IMR-90 (cell line): ENCODE measurements around the gene C17orf78. TPM values are rescaled to one million over a fixed set of nuclear protein-coding genes. Genes with fewer than 3 reads are reported as not detected.

Experiments used
- ATAC-seq: fragments of 200-7000 bp; cut with Tn5 transposase; 2 replicates; pipeline ENCODE4 v1.9.1; 2020; ENCODE audit warnings: low read depth, mild to moderate bottlenecking, moderate library complexity
- BruUV-seq: library from RNA; stranded (reverse); fragments of 400-500 nt; replicated peaks from 2 replicates; lab custom pipeline; 2021; lab: Mats Ljungman, UMichigan
- CTCF ChIA-PET: fragments of 300-600 bp; formaldehyde crosslinking; extraction: SDS; loops from one replicate; lab custom pipeline; 2021; ENCODE audit warnings: antibody characterized with exemption; lab: Yijun Ruan, JAX
- POLR2A ChIA-PET: fragments of 300-600 bp; sonication (Branson Sonifier 250); formaldehyde crosslinking; loops from one replicate; lab custom pipeline; 2022; ENCODE audit warnings: antibody characterized with exemption; ENCODE audit not compliant: unreplicated experiment; lab: Charles Lee
- DNase-seq: peaks from one replicate; pipeline ENCODE4 v3.0.0; 2013
- H2AFZ ChIP-seq: replicated peaks from 2 replicates; pipeline ENCODE3; 2013; ENCODE audit warnings: low read length, mild to moderate bottlenecking; ENCODE audit not compliant: poor library complexity
- H2AK5ac ChIP-seq: 2 replicates; pipeline ENCODE4 v1.6.1; 2013; ENCODE audit warnings: low read depth, low read length, inconsistent platforms
- H2AK9ac ChIP-seq: replicated peaks from 2 replicates; pipeline ENCODE3; 2013; ENCODE audit warnings: mild to moderate bottlenecking, low read depth, low read length, moderate library complexity; ENCODE audit not compliant: poor library complexity
- H2BK120ac ChIP-seq: 2 replicates; pipeline ENCODE4 v1.6.1; 2013; ENCODE audit warnings: low read depth, low read length, inconsistent platforms
- H2BK15ac ChIP-seq: 3 replicates; pipeline ENCODE4 v1.6.1; 2013; ENCODE audit warnings: low read depth, low read length, inconsistent platforms
- H2BK20ac ChIP-seq: 2 replicates; pipeline ENCODE4 v1.6.1; 2013; ENCODE audit warnings: low read depth, mild to moderate bottlenecking, inconsistent platforms, low read length, moderate library complexity
- H2BK5ac ChIP-seq: 2 replicates; pipeline ENCODE4 v1.6.1; 2013; ENCODE audit warnings: mild to moderate bottlenecking, low read depth, low read length, inconsistent platforms; ENCODE audit not compliant: poor library complexity, severe bottlenecking
- H3K14ac ChIP-seq: replicated peaks from 2 replicates; pipeline ENCODE4 v1.6.1; 2013; ENCODE audit warnings: low read depth, low read length, inconsistent platforms
- H3K18ac ChIP-seq: 2 replicates; pipeline ENCODE4 v1.6.1; 2013; ENCODE audit warnings: low read depth, low read length, control low read depth
- H3K23ac ChIP-seq: 2 replicates; pipeline ENCODE4 v1.6.1; 2013; ENCODE audit warnings: low read depth, low read length, inconsistent platforms
- H3K27ac ChIP-seq: 2 replicates; pipeline ENCODE4 v1.5.1; 2013; ENCODE audit warnings: mild to moderate bottlenecking, control low read depth, low read length; ENCODE audit not compliant: insufficient read depth
- H3K27me3 ChIP-seq: 2 replicates; pipeline ENCODE4 v1.6.1; 2013; ENCODE audit warnings: low read length; ENCODE audit not compliant: control insufficient read depth, insufficient read depth
- H3K36me3 ChIP-seq: 2 replicates; pipeline ENCODE4 v1.6.1; 2013; ENCODE audit warnings: low read length, mixed read lengths; ENCODE audit not compliant: control insufficient read depth, insufficient read depth
- H3K4ac ChIP-seq: 2 replicates; pipeline ENCODE4 v1.6.1; 2013; ENCODE audit warnings: low read depth, low read length, inconsistent platforms
- H3K4me1 ChIP-seq: 2 replicates; pipeline ENCODE4 v1.6.1; 2013; ENCODE audit warnings: low read length, mixed read lengths; ENCODE audit not compliant: control insufficient read depth, insufficient read depth
- H3K4me2 ChIP-seq: 2 replicates; pipeline ENCODE4 v1.6.1; 2013; ENCODE audit warnings: low read depth, mild to moderate bottlenecking, control low read depth, low read length, moderate library complexity
- H3K4me3 ChIP-seq: 2 replicates; pipeline ENCODE4 v1.5.1; 2013; ENCODE audit warnings: low read depth, mild to moderate bottlenecking, control low read depth, low read length, moderate library complexity; ENCODE audit not compliant: insufficient read depth
- H3K56ac ChIP-seq: 2 replicates; pipeline ENCODE4 v1.6.1; 2013; ENCODE audit warnings: low read length, inconsistent platforms; ENCODE audit not compliant: insufficient read depth; ENCODE audit errors: extremely low read depth
- H3K79me1 ChIP-seq, 2 experiments: 2 replicates each; pipeline ENCODE4 v1.6.1; 2013; ENCODE audit warnings: low read length in 2 of 2, inconsistent platforms in 1 of 2, low read depth in 1 of 2
- H3K9ac ChIP-seq: 2 replicates; pipeline ENCODE4 v1.6.1; 2013; ENCODE audit warnings: low read depth, low read length, control low read depth
- H3K9me1 ChIP-seq: 2 replicates; pipeline ENCODE4 v1.6.1; 2013; ENCODE audit warnings: low read length, inconsistent platforms; ENCODE audit not compliant: insufficient read depth
- H3K9me3 ChIP-seq: 2 replicates; pipeline ENCODE4 v1.6.1; 2013; ENCODE audit warnings: low read length; ENCODE audit not compliant: control insufficient read depth, insufficient read depth
- H4K20me1 ChIP-seq: 2 replicates; pipeline ENCODE4 v1.6.1; 2013; ENCODE audit warnings: low read length, inconsistent platforms; ENCODE audit not compliant: insufficient read depth
- H4K5ac ChIP-seq: 2 replicates; pipeline ENCODE4 v1.6.1; 2013; ENCODE audit warnings: mild to moderate bottlenecking, low read depth, low read length, control low read depth
- H4K8ac ChIP-seq, 2 experiments: 2 replicates each; pipeline ENCODE4 v1.6.1; 2013; ENCODE audit warnings: low read depth in 2 of 2, low read length in 2 of 2, control low read depth in 1 of 2, inconsistent platforms in 1 of 2
- H4K91ac ChIP-seq: 2 replicates; pipeline ENCODE4 v1.6.1; 2013; ENCODE audit warnings: low read depth, low read length, inconsistent platforms; ENCODE audit not compliant: insufficient read depth
- FOS ChIP-seq: fragments of 150-350 bp; IDR thresholded peaks from 2 replicates; pipeline ENCODE4 v1.6.1; 2016; ENCODE audit warnings: low read depth, low read length
- POLR2A ChIP-seq: IDR thresholded peaks from 2 replicates; pipeline ENCODE4 v1.6.1; 2012; ENCODE audit warnings: mild to moderate bottlenecking, low read depth, low read length
- RAD21 ChIP-seq: IDR thresholded peaks from 2 replicates; pipeline ENCODE4 v1.6.1; 2012; ENCODE audit warnings: low read length, improper control_type of control experiment
- RCOR1 ChIP-seq: IDR thresholded peaks from 2 replicates; pipeline ENCODE4 v1.6.1; 2012; ENCODE audit warnings: mild to moderate bottlenecking, low read length, improper control_type of control experiment; ENCODE audit not compliant: insufficient replicate concordance
- WGBS, 2 experiments: methylation state at CpG; one replicate each; pipeline versions ENCODE4 v1.1.5 to v1.1.7; 2013; ENCODE audit warnings: missing lambda C conversion rate in 2 of 2; ENCODE audit not compliant: insufficient read length in 1 of 2; ENCODE audit errors: extremely low coverage in 2 of 2; 5-methylcytosine and 5-hydroxymethylcytosine counted together
- dilution Hi-C: fragments of 300-500 bp; cut with HindIII; formaldehyde crosslinking; loops from one replicate; pipeline ENCODE4 v1.14.3; 2018; ENCODE audit warnings: low sequenced_read_pairs; ENCODE audit not compliant: unreplicated experiment
- in situ Hi-C: fragments of 300-500 bp; cut with MboI; formaldehyde crosslinking; loops from 3 replicates; pipeline ENCODE4 v1.14.3; 2019; ENCODE audit warnings: low sequenced_read_pairs, inconsistent platforms, mixed read lengths
- intact Hi-C: fragments of 100-400 bp; cut with micrococcal nuclease; formaldehyde crosslinking; loops from 2 replicates; pipeline ENCODE4 v1.10.0; 2022
- polyA plus RNA-seq, 3 experiments: library from polyadenylated mRNA; depleted of rRNA; stranded (reverse); fragments of >200 nt; gene quantifications; 2 replicates each; pipeline ENCODE4 v1.2.3, GENCODE V29; 2012; ENCODE audit warnings: low replicate concordance in 1 of 3
- total RNA-seq: library from RNA; depleted of rRNA; stranded (reverse); fragments of >200 nt; gene quantifications from 2 replicates; pipeline ENCODE4 v1.2.3, GENCODE V29; 2012
- TF ChIP-seq, protein P1 (sequence below): conservative IDR thresholded peaks from 2 replicates; pipeline ENCODE4 v1.5.1; 2012; ENCODE audit warnings: mild to moderate bottlenecking, low read depth, low read length, improper control_type of control experiment
- TF ChIP-seq, protein P2 (sequence below): fragments of 150-350 bp; IDR thresholded peaks from 2 replicates; pipeline ENCODE4 v1.6.1; 2016; ENCODE audit warnings: low read depth, mild to moderate bottlenecking, low read length, moderate library complexity, borderline replicate concordance

Gene C17orf78
- total and polyA plus RNA-seq, 2 of the 4 experiments (the other 2 are of a cell fraction): not detected

DNA sequence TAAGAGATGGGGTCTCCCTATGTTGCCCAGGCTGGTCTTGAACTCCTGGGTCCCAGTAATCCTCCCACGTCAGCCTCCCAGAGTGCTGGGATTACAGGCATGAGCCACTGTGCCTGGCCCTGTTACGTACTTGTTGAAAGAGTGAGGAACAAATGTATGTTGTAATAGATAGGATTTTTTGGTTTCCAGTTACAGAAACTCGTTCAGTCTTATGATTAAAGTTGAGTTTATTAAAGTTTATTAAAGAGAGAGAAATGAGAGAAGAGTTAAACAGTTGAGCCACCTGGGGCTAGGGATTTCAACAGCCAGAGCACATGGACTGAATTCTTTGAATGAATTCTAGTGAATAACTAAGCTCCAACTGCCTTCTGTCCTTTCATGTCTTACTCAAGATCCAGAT lies 34.6 kb downstream of the C17orf78 start:
- no peaks in the 10 kb centered on the region for H3K9me3 ChIP-seq
- no peaks in the 10 kb centered on the region for H3K27me3 ChIP-seq
- H3K9ac ChIP-seq: no peak overlapping the region
- H3K36me3 ChIP-seq: peaks cover 14% of the 10 kb centered on the region
- no peaks in the 10 kb centered on the region; the same call in none of the 2 replicates for H3K9me1 ChIP-seq
- no peak overlapping the region for H3K4ac ChIP-seq
- no peak overlapping the region for H4K5ac ChIP-seq
- ATAC-seq: no peak
- H3K4me2 ChIP-seq: no peak overlapping the region
- no peak overlapping the region for H2BK15ac ChIP-seq
- no peak for TF ChIP-seq RAD21
- TF ChIP-seq POLR2A: no peak
- TF ChIP-seq, protein P1, sequence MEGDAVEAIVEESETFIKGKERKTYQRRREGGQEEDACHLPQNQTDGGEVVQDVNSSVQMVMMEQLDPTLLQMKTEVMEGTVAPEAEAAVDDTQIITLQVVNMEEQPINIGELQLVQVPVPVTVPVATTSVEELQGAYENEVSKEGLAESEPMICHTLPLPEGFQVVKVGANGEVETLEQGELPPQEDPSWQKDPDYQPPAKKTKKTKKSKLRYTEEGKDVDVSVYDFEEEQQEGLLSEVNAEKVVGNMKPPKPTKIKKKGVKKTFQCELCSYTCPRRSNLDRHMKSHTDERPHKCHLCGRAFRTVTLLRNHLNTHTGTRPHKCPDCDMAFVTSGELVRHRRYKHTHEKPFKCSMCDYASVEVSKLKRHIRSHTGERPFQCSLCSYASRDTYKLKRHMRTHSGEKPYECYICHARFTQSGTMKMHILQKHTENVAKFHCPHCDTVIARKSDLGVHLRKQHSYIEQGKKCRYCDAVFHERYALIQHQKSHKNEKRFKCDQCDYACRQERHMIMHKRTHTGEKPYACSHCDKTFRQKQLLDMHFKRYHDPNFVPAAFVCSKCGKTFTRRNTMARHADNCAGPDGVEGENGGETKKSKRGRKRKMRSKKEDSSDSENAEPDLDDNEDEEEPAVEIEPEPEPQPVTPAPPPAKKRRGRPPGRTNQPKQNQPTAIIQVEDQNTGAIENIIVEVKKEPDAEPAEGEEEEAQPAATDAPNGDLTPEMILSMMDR: no peak
- TF ChIP-seq RCOR1: no peak
- TF ChIP-seq, protein P2, sequence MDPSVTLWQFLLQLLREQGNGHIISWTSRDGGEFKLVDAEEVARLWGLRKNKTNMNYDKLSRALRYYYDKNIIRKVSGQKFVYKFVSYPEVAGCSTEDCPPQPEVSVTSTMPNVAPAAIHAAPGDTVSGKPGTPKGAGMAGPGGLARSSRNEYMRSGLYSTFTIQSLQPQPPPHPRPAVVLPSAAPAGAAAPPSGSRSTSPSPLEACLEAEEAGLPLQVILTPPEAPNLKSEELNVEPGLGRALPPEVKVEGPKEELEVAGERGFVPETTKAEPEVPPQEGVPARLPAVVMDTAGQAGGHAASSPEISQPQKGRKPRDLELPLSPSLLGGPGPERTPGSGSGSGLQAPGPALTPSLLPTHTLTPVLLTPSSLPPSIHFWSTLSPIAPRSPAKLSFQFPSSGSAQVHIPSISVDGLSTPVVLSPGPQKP: no peak
- TF ChIP-seq FOS: no peak
- peaks cover 30 to 47% of the 10 kb centered on the region in 2 experiments for H3K79me1 ChIP-seq
- no peak overlapping the region; the same call in 1 of the 2 replicates for H3K27ac ChIP-seq
- H2BK5ac ChIP-seq: peak overlapping the region; percentile 26
- no peak overlapping the region for H2AFZ ChIP-seq
- no peak overlapping the region for H2BK120ac ChIP-seq
- H2BK20ac ChIP-seq: no peak overlapping the region
- CTCF ChIA-PET: interaction anchor here (1.1 kb wide), 1 partner anchor 37 kb away, joined by 3 read pairs; no protein-coding TSS in a partner anchor
- no peak overlapping the region for H3K14ac ChIP-seq
- WGBS, 2 experiments: 100% methylated on average over 1 of the region's 3 CpGs; no CpG with 5 or more reads in 1 of the 2 experiments
- no peak overlapping the region for H2AK5ac ChIP-seq
- H3K4me3 ChIP-seq: no peak overlapping the region
- POLR2A ChIA-PET: interaction anchor here (0.6 kb wide), 3 partner anchors 40 to 225 kb away, joined by 3 to 18 read pairs (median 4); no protein-coding TSS in a partner anchor
- no peaks in the 10 kb centered on the region for H4K20me1 ChIP-seq
- no peak overlapping the region for H3K18ac ChIP-seq
- intact Hi-C loops (no loop called here), in situ Hi-C loops (no loop called here), dilution Hi-C loops (no loop called here)
- no peak overlapping the region for H3K23ac ChIP-seq
- no peaks in the 10 kb centered on the region; the same call in 1 of the 2 replicates for H3K4me1 ChIP-seq
- H3K56ac ChIP-seq: no peak overlapping the region
- DNase-seq: peak; percentile 8
- H2AK9ac ChIP-seq: no peak overlapping the region
- no TSS peak for BruUV-seq
- H4K91ac ChIP-seq: no peak overlapping the region
- H4K8ac ChIP-seq: no peak overlapping the region
